Panc1 (cell line): ENCODE results near the gene KCNQ4. TPM values are rescaled to one million over a fixed set of nuclear protein-coding genes. Genes with fewer than 3 reads are reported as not detected.

ENCODE experiments used
- ATAC-seq: fragments of 200-7000 bp; cut with Tn5 transposase; 2 replicates; pipeline ENCODE4 v1.9.1; 2020; ENCODE audit warnings: mild to moderate bottlenecking, moderate library complexity
- BruUV-seq: library from RNA; stranded (reverse); fragments of 400-500 nt; replicated peaks from 2 replicates; lab custom pipeline; 2021; lab: Mats Ljungman, UMichigan
- CTCF ChIA-PET: fragments of 300-600 bp; sonication (Branson Sonifier 250); formaldehyde crosslinking; loops from one replicate; lab custom pipeline; 2022; ENCODE audit warnings: antibody characterized with exemption; lab: Charles Lee
- POLR2A ChIA-PET: fragments of 300-600 bp; sonication (Branson Sonifier 250); formaldehyde crosslinking; loops from one replicate; lab custom pipeline; 2022; ENCODE audit warnings: antibody characterized with exemption; lab: Charles Lee
- DNase-seq: peaks from one replicate; pipeline ENCODE4 v3.0.0-alpha.2; 2010; ENCODE audit warnings: low read depth, low spot score
- H3K27ac ChIP-seq: 2 replicates; pipeline ENCODE4 v1.5.1; 2011; ENCODE audit warnings: mild to moderate bottlenecking, low read length, inconsistent platforms
- H3K27me3 ChIP-seq: fragments of 200-500 bp; sonication (Bioruptor generic); 2 replicates; pipeline ENCODE4 v1.6.0; 2014; ENCODE audit warnings: low read length, inconsistent platforms; ENCODE audit not compliant: control insufficient read depth, insufficient read depth
- H3K36me3 ChIP-seq: fragments of 200-500 bp; sonication (Bioruptor generic); 2 replicates; pipeline ENCODE4 v1.5.1; 2014; ENCODE audit warnings: inconsistent platforms, mild to moderate bottlenecking, low read length, moderate library complexity; ENCODE audit not compliant: control insufficient read depth, insufficient read depth
- H3K4me1 ChIP-seq: 2 replicates; pipeline ENCODE4 v1.5.1; 2011; ENCODE audit warnings: inconsistent platforms, mild to moderate bottlenecking, low read length, moderate library complexity; ENCODE audit not compliant: control insufficient read depth, insufficient read depth
- H3K4me3 ChIP-seq, 2 experiments: 2 replicates each; pipeline ENCODE4 v1.5.1; 2011 to 2012; ENCODE audit warnings: low read depth in 2 of 2, low read length in 2 of 2, mild to moderate bottlenecking in 2 of 2, inconsistent platforms in 1 of 2, moderate library complexity in 1 of 2
- H3K9me3 ChIP-seq: fragments of 200-500 bp; sonication (Bioruptor generic); 2 replicates; pipeline ENCODE4 v1.5.1; 2014; ENCODE audit warnings: low read depth, mild to moderate bottlenecking, inconsistent platforms, low read length, moderate library complexity; ENCODE audit not compliant: control insufficient read depth, insufficient read depth
- CTCF ChIP-seq: fragments of 450-650 bp; IDR thresholded peaks from 2 replicates; pipeline ENCODE4 v1.5.1; 2017; ENCODE audit warnings: mild to moderate bottlenecking
- POLR2AphosphoS5 ChIP-seq: IDR thresholded peaks from 2 replicates; pipeline ENCODE4 v1.6.1; 2012; ENCODE audit warnings: mild to moderate bottlenecking, low read depth, low read length, moderate library complexity
- REST ChIP-seq, 2 experiments: IDR thresholded peaks; 2 replicates each; pipeline ENCODE4 v1.6.1; 2011 to 2012; ENCODE audit warnings: low read depth in 2 of 2, control low read depth in 1 of 2, low read length in 1 of 2, mild to moderate bottlenecking in 1 of 2, moderate library complexity in 1 of 2; ENCODE audit not compliant: insufficient read depth in 1 of 2
- SIN3A ChIP-seq: IDR thresholded peaks from 2 replicates; pipeline ENCODE4 v1.6.1; 2012; ENCODE audit warnings: low read depth, mild to moderate bottlenecking, low read length, moderate library complexity, borderline replicate concordance; ENCODE audit not compliant: insufficient read depth
- TCF7L2 ChIP-seq: IDR thresholded peaks from 2 replicates; pipeline ENCODE4 v1.6.1; 2011; ENCODE audit warnings: mild to moderate bottlenecking, low read depth, low read length, inconsistent platforms
- in situ Hi-C: cut with HindIII; loops from 2 replicates; pipeline ENCODE4 v1.10.0; 2016; ENCODE audit warnings: low sequenced_read_pairs, low pct_unique_long_range_greater_than_20kb
- intact Hi-C: fragments of 100-400 bp; cut with micrococcal nuclease; formaldehyde crosslinking; loops from one replicate; pipeline ENCODE4 v1.10.0; 2022; ENCODE audit not compliant: unreplicated experiment
- total RNA-seq: library from RNA; stranded (reverse); gene quantifications from one replicate; pipeline ENCODE4 v1.2.1, GENCODE V29; 2021; ENCODE audit not compliant: unreplicated experiment

KCNQ4 gene
- total RNA-seq, 1 experiment from 2014 or later: 2.6 TPM

DNA sequence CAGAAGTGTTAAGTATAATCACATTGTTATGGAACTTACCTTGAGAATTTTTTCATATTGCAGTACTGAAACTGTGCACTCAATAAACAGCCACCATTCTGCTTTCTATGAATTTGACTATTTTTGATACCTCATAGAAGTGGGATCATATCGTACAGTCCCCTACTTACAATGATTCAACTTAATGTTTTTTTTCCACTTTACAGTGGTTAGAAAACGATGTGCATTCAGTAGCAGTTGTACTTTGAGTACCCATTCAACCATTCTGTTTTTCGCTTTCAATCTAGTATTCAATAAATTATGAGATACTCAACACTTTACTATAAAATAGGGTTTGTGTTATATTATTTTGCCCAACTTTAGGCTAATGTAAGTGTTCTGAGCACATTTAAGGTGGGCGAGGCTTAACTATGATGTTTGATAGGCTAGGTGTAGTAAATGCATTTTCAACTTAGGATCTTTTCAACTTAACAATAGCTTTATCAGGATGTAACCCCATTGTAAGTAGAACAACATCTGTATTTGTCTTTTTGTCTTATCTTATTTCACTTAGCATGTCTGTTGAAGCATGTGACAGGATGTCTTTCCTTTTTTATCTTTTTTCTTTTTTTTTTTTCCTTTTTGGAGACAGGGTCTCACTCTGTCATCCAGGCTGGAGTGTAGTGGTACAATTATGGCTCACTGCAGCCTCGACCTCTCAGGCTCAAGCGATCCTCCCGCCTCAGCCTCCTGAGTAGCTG lies 42.4 kb upstream of the KCNQ4 start:
- POLR2A ChIA-PET: no interaction called here
- in situ Hi-C loops: no loop called here

More for the DNA sequence above, 42.4 kb upstream of the KCNQ4 start:
- no peak for TF ChIP-seq SIN3A
- no peak for TF ChIP-seq CTCF
- TF ChIP-seq TCF7L2: no peak
- TF ChIP-seq REST (IDR thresholded peaks at IDR 0.05; ENCODE audit: insufficient read depth in 1 of 2, low read depth in 2 of 2, low read length in 1 of 2): no peak
- no peak for TF ChIP-seq POLR2AphosphoS5
- DNase-seq: no peak
- Histone ChIP-seq H3K4me1 (peaks cover 2% of the 10 kb centered on the region; the same call in 1 of the 2 replicates), H3K9me3 (no peaks in the 10 kb centered on the region), H3K27me3 (no peaks in the 10 kb centered on the region), H3K27ac (no peak overlapping the region), H3K36me3 (peaks cover 11% of the 10 kb centered on the region), H3K4me3 (no peak overlapping the region)
- no peak for ATAC-seq
- BruUV-seq: no TSS peak
- intact Hi-C loops: no loop called here
- CTCF ChIA-PET: no interaction called here
